OCI-LY1 (cell line): ENCODE measurements around the gene GJB4.

Source experiments
- H2AFZ ChIP-seq: fragments of 200-600 bp; sonication (generic), shearing (Covaris generic); 2 replicates; pipeline ENCODE4 v1.6.0; 2014; ENCODE audit warnings: antibody characterized with exemption, mild to moderate bottlenecking, low read length
- H3F3A ChIP-seq: fragments of 200-600 bp; sonication (generic), shearing (Covaris generic); 2 replicates; pipeline ENCODE4 v1.6.0; 2014; ENCODE audit warnings: mild to moderate bottlenecking, antibody characterized with exemption, low read length, moderate library complexity; ENCODE audit not compliant: insufficient read depth
- H3K27ac ChIP-seq: fragments of 200-600 bp; sonication (generic); 2 replicates; pipeline ENCODE4 v1.5.1; 2014; ENCODE audit warnings: low read length, mixed run types, mild to moderate bottlenecking, low read depth; ENCODE audit not compliant: poor library complexity, severe bottlenecking
- H3K27me3 ChIP-seq: fragments of 200-600 bp; sonication (generic); 2 replicates; pipeline ENCODE4 v1.6.0; 2014; ENCODE audit warnings: antibody characterized with exemption, mild to moderate bottlenecking, low read length, moderate library complexity; ENCODE audit not compliant: insufficient read depth
- H3K36me3 ChIP-seq: fragments of 200-600 bp; sonication (generic); 2 replicates; pipeline ENCODE4 v1.6.1; 2014; ENCODE audit warnings: mild to moderate bottlenecking, antibody characterized with exemption, low read length, moderate library complexity, mixed read lengths; ENCODE audit not compliant: insufficient read depth
- H3K4me1 ChIP-seq: fragments of 200-600 bp; sonication (generic); 2 replicates; pipeline ENCODE4 v1.5.1; 2014; ENCODE audit warnings: mild to moderate bottlenecking, low read length, moderate library complexity; ENCODE audit not compliant: insufficient read depth, severe bottlenecking
- H3K4me2 ChIP-seq: fragments of 200-600 bp; sonication (generic), shearing (Covaris generic); 2 replicates; pipeline ENCODE4 v1.6.1; 2014; ENCODE audit warnings: low read length
- H3K4me3 ChIP-seq: fragments of 200-600 bp; sonication (generic); 2 replicates; pipeline ENCODE4 v1.5.1; 2014; ENCODE audit warnings: low read length, low read depth, mild to moderate bottlenecking, mixed read lengths; ENCODE audit not compliant: poor library complexity, severe bottlenecking
- H3K79me2 ChIP-seq: fragments of 200-600 bp; shearing (Covaris generic); 2 replicates; pipeline ENCODE4 v1.6.1; 2016; ENCODE audit warnings: mixed run types, low read length, mixed read lengths; ENCODE audit not compliant: insufficient read depth
- H3K9ac ChIP-seq: fragments of 200-600 bp; sonication (generic), shearing (Covaris generic); 2 replicates; pipeline ENCODE4 v1.6.1; 2014; ENCODE audit warnings: mild to moderate bottlenecking, low read length, mixed read lengths
- H3K9me2 ChIP-seq: fragments of 200-600 bp; sonication (generic), shearing (Covaris generic); 2 replicates; pipeline ENCODE4 v1.6.1; 2014; ENCODE audit warnings: low read depth, mild to moderate bottlenecking, low read length, mixed read lengths
- H3K9me3 ChIP-seq: fragments of 200-600 bp; shearing (Covaris generic); 2 replicates; pipeline ENCODE4 v1.6.1; 2014; ENCODE audit warnings: low read length, mixed read lengths
- H4K20me1 ChIP-seq: fragments of 200-600 bp; sonication (generic), shearing (Covaris generic); 2 replicates; pipeline ENCODE4 v1.6.0; 2016; ENCODE audit warnings: mild to moderate bottlenecking, low read length; ENCODE audit not compliant: insufficient read depth
- EZH2 ChIP-seq: fragments of 200-600 bp; sonication (generic), shearing (Covaris generic); IDR thresholded peaks from 2 replicates; pipeline ENCODE4 v1.8.0; 2017; ENCODE audit warnings: borderline replicate concordance, mixed run types, mild to moderate bottlenecking, antibody characterized with exemption, low read length, moderate library complexity, mixed read lengths
- TF ChIP-seq, protein P1 (sequence below): fragments of 200-600 bp; sonication (generic), shearing (Covaris generic); IDR thresholded peaks from 2 replicates; pipeline ENCODE4 v1.5.1; 2017; ENCODE audit warnings: mild to moderate bottlenecking, antibody characterized with exemption, low read length, moderate library complexity, mixed read lengths

The GJB4 gene

DNA sequence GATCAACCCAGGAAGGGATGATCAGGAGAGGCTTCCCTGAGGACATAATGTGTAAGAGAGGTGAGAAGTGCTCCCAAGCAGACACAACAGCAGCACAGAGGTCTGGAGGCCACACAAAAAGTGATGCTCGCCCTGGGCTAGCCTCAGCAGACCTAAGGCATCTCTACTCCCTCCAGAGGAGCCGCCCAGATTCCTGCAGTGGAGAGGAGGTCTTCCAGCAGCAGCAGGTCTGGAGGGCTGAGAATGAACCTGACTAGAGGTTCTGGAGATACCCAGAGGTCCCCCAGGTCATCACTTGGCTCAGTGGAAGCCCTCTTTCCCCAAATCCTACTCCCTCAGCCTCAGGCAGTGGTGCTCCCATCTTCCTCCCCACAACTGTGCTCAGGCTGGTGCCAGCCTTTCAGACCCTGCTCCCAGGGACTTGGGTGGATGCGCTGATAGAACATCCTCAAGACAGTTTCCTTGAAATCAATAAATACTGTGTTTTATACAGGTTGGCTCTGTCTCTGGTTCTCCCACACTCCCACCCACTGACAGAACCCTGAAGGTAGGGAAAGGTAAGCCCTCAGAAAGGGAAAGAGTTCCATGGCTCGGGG is 26.4 kb downstream of the GJB4 start:
- Histone ChIP-seq H3K27me3 (no peaks in the 10 kb centered on the region), H3K9me3 (no peaks in the 10 kb centered on the region), H3F3A (no peaks in the 10 kb centered on the region), H3K9ac (no peak overlapping the region), H3K36me3 (no peaks in the 10 kb centered on the region), H3K4me2 (no peak overlapping the region), H3K9me2 (no peaks in the 10 kb centered on the region), H2AFZ (no peak overlapping the region), H4K20me1 (no peaks in the 10 kb centered on the region), H3K27ac (no peak overlapping the region), H3K79me2 (no peaks in the 10 kb centered on the region), H3K4me3 (no peak overlapping the region), H3K4me1 (no peaks in the 10 kb centered on the region)
- TF ChIP-seq, protein P1, sequence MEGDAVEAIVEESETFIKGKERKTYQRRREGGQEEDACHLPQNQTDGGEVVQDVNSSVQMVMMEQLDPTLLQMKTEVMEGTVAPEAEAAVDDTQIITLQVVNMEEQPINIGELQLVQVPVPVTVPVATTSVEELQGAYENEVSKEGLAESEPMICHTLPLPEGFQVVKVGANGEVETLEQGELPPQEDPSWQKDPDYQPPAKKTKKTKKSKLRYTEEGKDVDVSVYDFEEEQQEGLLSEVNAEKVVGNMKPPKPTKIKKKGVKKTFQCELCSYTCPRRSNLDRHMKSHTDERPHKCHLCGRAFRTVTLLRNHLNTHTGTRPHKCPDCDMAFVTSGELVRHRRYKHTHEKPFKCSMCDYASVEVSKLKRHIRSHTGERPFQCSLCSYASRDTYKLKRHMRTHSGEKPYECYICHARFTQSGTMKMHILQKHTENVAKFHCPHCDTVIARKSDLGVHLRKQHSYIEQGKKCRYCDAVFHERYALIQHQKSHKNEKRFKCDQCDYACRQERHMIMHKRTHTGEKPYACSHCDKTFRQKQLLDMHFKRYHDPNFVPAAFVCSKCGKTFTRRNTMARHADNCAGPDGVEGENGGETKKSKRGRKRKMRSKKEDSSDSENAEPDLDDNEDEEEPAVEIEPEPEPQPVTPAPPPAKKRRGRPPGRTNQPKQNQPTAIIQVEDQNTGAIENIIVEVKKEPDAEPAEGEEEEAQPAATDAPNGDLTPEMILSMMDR = no peak
- TF ChIP-seq EZH2 = no peak

DNA sequence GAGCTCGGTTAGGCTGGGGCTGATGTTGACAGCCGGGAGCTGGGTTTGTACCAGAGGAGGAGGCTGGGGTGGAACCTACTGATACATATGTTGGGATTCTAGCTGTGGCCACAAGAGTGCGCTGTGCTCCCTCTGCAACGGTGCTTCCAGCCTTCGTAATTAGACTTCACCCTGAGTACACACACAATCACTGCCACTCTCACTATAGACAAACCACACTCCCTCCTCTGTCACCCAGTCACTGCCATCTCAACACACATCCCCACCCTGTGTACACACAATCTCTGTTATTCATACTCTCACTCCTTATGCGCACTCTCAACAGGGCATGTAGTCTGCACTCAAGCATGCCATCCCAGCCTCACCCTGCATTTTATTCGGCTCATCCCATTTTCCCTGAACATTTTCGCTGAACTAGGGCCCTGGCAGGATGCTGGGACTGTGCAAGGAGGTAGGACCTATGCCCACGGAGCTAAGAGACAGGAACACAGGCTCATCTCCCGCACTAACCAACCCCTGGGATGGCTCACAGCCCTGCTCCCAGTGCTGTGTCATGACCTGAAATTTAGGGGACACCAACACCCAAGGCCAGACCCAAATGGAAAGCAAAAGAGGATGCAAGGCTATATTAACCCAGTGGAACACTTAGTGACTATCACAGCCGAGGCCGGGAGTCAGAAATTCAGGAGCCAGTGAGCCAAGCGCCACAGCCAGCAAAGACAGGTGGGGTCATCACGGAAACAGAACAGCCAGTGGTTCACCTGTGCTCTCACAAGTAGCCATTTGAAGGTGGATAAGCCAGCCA is 27.2 kb downstream of the GJB4 start:
- H2AFZ ChIP-seq = no peak overlapping the region
- no peaks in the 10 kb centered on the region for H3F3A ChIP-seq
- no peak overlapping the region for H3K27ac ChIP-seq
- no peaks in the 10 kb centered on the region for H3K36me3 ChIP-seq
- H3K9me3 ChIP-seq = no peaks in the 10 kb centered on the region
- H4K20me1 ChIP-seq = no peaks in the 10 kb centered on the region
- TF ChIP-seq, protein P1 = peak; percentile 71
- TF ChIP-seq EZH2 = no peak
- H3K4me1 ChIP-seq = no peaks in the 10 kb centered on the region
- no peak overlapping the region for H3K4me2 ChIP-seq
- H3K79me2 ChIP-seq = no peaks in the 10 kb centered on the region
- no peak overlapping the region for H3K9ac ChIP-seq
- no peak overlapping the region for H3K4me3 ChIP-seq
- H3K9me2 ChIP-seq = no peaks in the 10 kb centered on the region
- H3K27me3 ChIP-seq = peaks cover 2% of the 10 kb centered on the region

DNA sequence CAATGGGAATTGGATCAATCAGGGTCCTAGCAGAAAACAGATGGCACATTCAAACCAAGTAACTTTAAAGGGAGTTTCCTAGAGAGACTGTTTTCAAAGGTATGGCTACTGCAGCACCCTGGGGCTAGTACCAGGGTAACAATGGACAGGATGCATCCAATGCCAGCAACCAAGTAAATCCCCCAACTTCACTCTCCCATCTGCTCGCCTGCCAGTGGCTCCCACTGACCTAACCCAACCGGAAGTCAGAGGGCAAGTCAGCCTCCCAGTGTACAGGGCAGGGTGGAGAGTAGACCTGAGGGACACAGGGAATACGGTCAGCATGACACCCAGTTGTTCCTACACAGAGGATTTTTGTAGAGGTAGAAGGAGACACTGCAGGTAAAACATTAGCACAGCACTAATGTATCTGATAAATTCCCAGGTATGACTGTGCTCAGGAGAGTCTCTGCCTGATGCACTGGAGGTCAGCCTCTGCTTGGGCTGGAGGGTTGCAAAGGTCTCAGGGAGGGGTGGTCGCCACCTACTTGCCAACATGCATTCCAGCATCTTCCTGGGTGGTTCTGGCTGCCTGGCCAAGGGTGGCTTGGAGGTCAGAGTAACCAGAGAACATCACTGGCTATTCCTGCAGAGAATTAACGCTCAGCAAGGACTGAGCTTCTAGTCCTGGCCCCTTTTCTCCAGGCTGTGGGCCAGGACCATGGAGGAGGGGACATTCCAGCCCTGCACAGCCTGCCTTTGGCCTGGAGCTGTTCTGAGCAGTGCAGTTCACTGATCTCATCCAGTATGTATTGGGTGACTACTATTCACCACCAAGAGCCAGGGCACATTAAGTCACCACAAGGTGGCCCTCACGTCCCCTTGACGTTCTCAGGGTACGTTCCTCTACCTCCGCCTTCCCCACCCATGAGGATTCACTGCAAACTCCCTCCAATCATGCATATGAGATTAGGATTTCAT is 28.2 kb downstream of the GJB4 start:
- Histone ChIP-seq H3K4me3 (no peak overlapping the region), H4K20me1 (no peaks in the 10 kb centered on the region), H3F3A (no peaks in the 10 kb centered on the region), H3K27ac (no peak overlapping the region), H3K4me1 (no peaks in the 10 kb centered on the region), H2AFZ (no peak overlapping the region), H3K9me3 (no peaks in the 10 kb centered on the region), H3K27me3 (peaks cover 7% of the 10 kb centered on the region), H3K36me3 (no peaks in the 10 kb centered on the region), H3K79me2 (no peaks in the 10 kb centered on the region), H3K9me2 (no peaks in the 10 kb centered on the region), H3K9ac (no peak overlapping the region), H3K4me2 (no peak overlapping the region)
- TF ChIP-seq EZH2 = no peak
- TF ChIP-seq, protein P1 = peak; percentile 52
